Left renal cortex interstitium (tissue), 4 donors: ENCODE results near the gene IRF7. TPM values are rescaled to one million over a fixed set of nuclear protein-coding genes. Genes with fewer than 3 reads are reported as not detected.

Experiments
- DNase-seq, 4 donors: peaks; one replicate each; pipeline ENCODE4 v3.0.0-alpha.2; 2013; ENCODE audit warnings: low read depth in 4 of 4, low spot score in 2 of 4, missing footprints in 1 of 4
- polyA plus RNA-seq, 4 donors: library from polyadenylated mRNA; unstranded; fragments of 120-200 nt; gene quantifications; one replicate each; pipeline ENCODE4 v1.2.1, GENCODE V29; 2013; ENCODE audit not compliant: insufficient read length in 4 of 4

IRF7 gene
- polyA plus RNA-seq, 4 donors, result 5.4 to 15.4 (median 12.5) TPM

DNA sequence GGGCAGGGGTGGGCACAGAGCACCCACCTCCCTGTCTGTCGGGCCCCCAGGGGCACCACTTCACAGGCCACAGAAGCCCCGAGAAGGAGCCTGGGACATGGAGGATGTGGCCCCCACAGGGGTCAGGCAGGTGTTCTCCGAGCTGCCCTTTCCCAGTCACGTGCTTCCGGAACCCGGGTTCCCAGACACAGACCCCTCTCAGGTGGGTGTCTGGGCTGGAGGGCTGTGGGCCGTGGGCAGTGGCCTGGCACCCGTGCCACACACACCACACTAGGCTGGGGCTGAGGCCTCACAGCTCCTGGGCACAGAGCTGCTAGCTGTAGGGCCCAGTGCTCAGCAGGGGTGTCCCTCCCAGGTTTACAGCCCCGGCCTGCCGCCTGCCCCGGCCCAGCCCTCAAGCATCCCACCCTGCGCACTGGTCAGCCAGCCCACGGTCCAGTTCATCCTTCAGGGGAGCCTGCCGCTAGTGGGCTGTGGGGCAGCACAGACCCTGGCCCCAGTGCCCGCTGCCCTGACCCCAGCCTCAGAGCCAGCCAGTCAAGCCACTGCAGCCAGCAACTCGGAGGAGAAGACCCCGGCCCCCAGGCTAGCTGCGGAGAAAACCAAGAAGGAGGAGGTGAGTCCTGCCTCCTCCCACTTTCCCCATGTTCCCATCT lies 5.5 kb downstream of the IRF7 start:
- DNase-seq, result no peak

DNA sequence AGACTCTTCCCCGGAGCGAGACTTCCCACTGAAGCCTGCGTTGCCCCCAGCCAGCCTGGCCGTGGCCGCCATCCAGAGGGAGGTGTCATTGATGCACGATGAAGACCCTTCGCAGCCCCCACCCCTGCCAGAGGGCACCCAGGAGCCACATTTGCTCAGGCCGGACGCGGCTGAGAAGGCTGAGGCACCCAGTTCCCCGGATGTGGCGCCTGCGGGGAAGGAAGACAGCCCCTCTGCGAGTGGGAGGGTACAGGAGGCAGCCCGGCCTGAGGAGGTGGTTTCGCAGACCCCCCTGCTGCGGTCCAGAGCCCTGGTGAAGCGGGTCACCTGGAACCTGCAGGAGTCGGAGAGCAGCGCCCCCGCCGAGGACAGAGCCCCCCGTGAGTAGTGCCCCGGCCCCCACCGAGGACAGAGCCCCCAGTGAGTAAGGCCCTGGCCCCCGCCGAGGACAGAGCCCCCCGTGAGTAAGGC lies 6.4 kb downstream of the IRF7 start:
- no peak for DNase-seq

DNA sequence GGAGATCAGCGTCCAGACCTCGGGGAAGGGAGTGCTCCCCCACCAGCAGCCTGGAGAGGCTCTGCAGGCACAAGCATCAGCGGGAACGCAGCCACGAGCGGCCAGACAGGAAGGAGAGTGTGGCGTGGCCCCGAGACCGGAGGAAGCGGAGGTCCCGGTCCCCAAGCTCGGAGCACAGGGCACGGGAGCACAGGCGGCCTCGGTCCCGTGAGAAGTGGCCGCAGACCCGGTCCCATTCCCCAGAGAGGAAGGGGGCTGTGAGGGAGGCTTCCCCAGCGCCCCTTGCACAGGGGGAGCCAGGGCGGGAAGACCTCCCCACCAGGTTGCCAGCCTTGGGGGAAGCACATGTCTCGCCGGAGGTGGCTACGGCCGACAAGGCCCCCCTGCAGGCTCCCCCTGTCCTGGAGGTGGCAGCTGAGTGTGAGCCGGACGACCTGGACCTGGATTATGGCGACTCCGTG lies 6.9 kb downstream of the IRF7 start:
- no peak for DNase-seq

DNA sequence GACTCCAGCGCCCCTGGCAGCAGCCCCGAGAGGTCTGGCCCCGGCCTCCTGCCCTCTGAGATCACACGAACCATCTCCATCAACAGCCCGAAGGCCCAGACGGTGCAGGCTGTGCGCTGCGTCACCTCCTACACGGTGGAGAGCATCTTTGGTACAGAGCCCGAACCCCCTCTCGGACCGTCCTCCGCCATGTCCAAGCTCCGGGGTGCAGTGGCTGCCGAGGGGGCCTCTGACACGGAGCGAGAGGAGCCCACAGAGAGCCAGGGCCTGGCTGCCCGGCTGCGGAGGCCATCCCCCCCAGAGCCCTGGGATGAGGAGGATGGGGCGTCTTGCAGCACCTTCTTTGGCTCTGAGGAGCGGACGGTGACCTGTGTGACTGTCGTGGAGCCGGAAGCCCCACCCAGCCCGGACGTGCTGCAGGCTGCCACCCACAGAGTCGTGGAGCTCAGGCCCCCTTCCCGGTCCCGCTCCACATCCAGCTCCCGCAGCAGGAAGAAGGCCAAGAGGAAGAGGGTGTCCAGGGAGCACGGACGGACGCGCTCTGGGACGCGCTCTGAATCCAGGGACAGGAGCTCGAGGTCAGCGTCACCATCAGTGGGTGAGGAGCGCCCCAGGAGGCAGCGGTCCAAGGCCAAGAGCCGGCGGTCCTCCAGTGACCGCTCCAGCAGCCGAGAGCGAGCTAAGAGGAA lies 7.6 kb downstream of the IRF7 start:
- DNase-seq, result no peak

DNA sequence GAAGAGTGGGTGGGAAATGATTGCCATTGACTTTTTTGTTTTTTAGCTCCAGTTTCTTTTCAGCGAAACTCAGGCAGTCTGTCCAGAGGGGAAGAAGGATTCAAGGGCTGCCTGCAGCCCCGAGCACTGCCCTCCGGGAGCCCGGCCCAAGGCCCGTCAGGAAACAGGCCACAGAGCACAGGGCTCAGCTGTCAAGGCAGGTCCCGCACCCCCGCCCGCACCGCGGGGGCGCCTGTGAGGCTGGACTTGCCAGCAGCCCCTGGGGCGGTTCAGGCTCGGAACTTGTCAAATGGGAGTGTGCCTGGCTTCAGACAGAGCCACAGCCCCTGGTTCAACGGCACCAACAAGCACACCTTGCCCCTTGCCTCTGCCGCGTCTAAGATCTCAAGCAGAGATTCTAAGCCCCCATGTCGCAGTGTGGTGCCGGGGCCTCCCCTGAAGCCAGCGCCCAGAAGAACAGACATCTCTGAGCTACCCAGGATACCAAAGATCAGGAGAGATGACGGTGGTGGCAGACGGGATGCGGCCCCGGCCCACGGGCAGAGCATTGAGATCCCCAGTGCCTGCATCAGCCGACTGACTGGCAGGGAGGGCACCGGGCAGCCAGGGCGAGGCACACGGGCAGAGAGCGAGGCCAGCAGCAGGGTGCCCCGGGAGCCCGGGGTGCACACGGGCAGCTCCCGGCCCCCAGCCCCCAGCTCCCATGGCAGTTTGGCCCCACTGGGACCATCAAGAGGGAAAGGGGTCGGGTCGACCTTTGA lies 8.6 kb downstream of the IRF7 start:
- DNase-seq, result no peak

DNA sequence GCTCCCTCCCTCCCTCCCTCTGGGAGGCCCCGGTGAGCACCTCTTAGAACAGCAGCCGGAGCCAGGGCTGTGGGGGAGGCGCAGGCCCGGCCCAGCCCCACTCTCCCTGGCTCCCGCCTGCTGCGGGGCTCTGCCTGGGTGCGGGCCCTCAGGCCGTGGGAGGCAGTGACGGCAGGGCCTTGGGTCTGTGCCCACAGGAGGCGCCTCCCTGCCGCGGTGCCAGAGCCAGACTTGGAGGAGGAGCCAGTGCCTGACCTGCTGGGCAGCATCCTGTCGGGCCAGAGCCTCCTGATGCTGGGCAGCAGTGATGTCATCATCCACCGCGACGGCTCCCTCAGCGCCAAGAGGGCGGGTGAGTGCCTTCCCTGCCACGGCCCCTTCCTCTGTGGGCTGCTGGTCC lies 9.5 kb downstream of the IRF7 start:
- DNase-seq, result no peak

DNA sequence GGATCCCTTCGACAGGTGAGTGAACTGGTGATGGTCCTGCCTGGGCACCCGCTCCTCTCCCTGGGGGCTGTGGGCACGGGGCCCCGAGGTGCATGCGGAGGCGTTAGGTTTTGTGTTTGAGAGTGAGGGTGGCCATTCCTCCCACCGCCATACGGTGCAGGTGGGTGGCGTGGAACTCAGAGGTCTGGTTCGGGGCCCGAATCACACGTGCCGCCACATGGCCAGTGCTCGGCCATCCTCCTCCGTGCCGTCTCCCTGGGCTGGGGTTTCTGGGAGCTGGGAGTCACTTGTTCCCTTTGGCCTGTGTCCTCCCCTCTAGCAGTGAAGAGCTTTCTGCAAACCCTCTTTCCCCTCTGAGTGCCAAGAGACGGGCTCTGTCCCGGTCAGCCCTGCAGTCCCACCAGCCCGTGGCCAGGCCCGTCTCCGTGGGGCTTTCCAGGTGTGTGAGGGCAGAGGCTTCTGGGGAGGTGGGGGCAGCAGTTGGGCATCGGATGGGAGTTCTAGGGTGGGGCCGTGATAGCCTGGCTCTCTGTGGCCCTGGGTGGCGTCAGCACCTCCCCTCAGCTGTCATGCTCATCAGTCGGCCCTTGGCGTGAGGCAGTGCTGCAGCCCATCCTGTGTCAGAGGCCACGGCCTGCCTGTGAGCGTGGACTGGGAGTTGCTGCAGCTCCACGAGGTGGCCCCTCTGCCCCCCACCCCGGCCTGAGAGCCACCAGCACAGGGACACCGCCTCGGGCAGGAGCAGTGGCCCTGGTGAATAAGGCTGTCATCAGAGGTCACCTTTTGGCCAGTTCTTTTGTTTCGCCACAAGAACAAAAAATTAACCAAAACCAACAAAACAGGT lies 10.2 kb downstream of the IRF7 start:
- DNase-seq, result no peak

DNA sequence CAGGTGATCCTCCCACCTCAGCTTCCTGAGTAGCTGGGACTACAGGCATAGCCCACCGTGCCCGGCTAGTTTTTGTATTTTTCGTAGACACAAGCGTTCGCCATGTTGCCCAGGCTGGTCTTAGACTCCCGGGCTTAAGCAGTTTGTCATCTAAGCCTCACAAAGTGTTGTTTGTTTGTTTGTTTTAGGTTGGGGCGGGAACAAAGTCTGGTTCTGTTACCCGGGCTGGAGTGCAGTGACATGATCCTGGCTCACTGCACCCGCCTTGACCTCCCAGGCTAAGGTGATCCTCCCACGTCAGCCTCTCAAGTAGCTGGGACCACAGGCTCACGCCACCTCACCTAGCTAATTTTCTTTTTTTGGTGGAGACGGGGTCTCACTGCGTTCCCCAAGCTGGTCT lies 12.6 kb downstream of the IRF7 start:
- DNase-seq, result no peak

DNA sequence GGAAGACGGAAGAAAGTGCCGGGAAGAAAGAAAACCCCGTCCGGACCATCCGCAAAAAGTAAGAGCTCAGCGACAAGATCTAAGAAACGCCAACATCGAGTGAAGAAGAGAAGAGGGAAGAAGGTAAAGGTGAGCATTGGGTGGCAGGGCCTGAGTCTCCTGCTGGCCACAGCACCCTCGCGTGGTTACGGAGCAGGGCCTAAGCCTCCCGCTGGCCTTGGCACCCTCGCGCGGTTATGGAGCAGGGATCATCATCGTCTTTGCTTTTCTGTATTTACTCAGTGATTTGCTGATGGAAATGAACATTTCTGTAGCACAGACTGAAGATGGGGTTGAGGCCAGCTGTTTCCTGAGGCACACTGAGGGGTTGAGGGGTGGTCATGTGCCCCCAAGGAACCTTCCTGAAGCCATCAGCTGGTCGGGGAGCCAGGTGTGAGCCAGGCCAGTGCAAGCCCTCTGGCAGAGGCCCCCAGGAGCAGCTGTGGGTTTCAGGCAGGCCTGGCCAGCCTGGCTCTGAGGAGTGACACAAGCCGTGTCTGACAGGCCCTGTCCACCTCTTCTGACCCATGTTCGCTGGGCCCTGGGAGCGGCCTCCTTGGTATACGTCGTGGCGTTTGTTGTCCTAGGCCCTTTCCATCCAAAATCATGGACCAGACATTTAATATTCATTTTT lies 14.0 kb downstream of the IRF7 start:
- no peak for DNase-seq

DNA sequence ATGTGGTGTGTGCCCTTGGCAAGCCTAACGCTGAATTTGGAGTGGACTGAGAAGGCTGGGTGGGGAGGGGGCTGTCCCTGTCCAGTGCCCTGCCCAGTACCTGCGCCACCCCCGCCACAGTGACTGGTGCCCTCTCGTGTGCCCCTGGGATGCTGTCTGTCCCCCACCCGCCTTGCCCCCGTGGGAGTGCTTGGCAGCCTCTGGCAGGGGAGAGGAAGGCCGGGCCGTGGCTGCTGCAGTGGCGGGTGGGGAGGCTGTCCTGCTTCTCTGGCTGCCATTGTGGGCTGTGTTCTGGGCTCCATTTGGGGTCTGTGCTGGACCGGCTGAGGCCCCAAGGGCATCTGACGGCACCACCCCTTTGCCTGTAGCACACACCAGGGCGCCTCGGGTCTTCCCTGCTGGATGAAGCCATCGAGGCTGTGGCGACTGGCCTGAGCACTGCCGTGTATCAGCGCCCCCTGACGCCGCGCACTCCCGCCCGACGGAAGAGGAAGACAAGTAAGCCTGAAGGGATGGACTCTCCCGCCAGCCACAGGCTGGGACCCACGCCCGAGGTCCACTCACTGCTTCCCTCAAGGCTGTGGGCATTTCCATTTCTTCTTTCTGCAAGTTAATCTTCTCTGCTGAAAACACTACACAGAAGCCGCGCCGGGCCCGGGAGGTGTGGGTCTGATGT lies 17.6 kb downstream of the IRF7 start:
- DNase-seq, result no peak

DNA sequence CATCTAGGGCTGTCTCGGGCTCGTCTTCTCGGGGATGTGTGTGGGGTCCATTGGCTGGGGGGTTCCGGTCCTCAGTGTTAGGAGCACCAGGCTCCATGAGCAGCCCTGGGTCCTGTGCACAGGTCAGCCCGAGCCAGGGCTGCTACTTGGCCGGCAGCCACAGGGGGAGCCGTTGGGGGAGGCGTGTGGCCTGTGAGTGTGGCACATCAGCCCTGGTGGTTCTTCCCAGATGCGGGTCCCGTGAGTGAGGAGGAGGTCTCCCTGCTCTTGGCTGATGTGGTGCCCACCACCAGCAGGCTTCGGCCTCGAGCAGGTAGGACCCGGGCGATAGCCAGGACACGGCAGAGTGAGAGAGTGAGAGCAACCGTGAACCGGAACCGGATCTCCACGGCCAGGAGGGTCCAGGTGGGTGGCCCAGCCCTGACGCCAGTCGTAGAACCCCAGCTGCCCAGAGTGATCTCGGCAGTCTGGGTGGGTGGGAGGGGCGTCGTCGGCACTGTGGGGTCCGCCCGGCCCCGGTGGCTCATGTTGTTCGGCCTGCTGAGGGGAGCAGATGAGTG lies 18.5 kb downstream of the IRF7 start:
- DNase-seq, result no peak

DNA sequence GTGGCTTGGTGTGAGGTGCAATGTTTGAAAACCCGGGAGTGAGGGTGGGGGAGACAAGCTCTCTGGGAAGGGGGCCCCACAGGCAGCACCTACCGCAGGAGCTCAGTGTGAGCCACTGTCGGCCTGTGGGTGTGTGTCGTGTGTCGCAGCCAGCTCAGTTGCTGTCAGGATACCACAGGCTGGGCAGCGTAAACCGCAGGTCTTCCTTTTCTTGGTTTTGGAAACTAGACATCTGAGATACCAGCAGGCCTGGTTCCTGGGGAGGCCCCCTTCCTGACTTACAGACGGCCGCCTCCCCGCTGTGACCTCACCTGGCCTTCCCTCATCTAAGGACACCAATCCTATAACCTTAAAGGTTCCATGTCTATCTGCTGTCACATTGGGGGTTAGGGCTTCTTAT lies 19.4 kb downstream of the IRF7 start:
- DNase-seq, result no peak

DNA sequence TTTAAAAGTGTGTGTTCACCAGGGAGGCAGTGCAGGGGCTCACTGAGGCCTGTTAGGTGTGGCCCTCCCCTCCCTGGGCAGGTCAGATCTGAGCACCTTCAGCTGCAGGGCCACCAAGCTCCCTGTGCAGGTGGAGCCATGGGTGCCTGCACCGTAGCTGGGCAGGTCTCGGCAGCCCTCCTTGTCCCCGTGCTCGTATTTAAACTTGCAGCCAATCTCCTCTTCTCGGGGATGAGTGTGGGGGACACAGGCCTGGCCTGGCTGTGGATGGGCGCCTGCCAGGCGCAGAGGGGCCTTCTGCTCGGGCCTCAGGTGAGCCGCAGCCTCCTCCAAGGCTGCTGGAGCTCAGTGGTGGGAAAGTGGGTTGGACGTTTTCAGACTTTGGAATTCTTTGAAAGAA lies 20.4 kb downstream of the IRF7 start:
- no peak for DNase-seq

DNA sequence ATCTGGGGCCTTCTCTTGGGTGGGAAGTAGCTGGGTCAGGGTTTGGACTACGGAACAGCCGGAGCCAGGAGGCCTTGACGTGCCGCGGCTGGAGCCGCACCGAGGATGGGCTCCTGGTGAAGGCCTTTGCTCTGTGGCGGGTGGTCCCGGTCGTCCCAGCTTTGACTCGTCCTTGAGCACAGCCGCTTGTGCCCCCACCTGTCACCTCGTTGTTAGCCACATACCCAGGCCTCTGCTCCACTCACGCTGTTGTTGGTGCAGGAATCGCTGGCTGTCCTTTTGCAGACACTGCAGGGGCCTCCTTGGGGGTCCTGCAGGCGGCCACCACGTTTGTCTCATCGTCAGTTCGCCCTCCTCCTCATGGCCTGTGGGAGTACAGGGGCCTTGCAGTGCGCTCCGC lies 22.4 kb downstream of the IRF7 start:
- DNase-seq, result no peak

DNA sequence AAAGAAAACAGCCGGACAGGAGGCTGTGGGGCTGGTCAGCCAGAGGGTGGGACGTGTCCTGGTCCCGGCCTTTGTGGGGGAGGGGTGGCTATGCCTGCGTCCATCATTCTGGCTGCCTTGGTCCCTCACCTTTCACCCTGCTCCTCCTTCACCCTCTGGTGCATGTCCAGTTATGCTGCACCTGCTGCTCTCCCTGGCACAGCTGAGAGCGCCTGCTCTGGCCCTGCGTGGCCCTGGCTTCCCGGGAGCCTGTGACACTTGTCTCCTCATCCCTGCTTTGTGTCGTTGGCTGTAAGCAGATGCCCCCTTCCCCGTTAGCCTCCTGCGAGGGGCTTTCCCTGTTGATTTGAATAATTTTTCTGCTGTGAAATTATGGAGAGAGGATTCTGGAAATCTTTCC lies 22.8 kb downstream of the IRF7 start:
- no peak for DNase-seq

DNA sequence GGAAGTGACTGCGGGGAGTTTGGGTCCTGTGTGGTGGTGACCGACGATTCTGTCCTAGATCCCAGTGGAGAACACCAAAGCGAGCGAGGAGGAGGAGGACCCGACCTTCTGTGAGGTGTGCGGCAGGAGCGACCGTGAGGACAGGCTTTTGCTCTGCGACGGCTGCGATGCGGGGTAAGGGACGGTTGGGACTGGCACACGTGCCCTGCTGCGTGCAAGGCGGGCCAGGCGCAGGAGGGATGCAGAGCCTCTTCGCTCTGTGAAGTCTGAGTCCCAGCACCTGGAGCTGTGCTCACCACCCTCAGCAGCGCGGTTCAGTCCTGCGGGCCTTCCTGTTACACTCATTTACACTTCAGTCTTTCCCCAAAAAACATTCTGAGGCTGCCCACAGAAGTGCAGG lies 23.2 kb downstream of the IRF7 start:
- no peak for DNase-seq

DNA sequence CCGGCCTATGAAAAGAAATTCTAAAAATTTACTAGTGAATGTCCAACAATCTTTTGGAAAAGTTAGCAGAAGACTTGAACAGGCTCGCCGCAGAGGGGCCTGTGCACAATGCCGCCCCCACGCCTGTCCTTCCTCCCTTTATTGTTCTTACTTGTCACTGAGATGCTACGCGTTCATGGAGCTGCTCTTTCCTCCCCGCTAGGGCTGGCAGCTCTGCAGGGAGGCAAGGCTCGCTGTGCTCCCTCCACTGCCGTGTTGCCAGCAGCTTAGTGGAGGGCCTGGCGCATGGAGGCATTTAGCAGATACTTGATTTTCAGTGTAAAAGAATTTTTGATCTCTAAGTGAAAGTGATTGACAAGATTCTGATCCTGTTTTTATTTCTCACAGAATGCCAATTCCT lies 24.8 kb downstream of the IRF7 start:
- DNase-seq, result no peak

DNA sequence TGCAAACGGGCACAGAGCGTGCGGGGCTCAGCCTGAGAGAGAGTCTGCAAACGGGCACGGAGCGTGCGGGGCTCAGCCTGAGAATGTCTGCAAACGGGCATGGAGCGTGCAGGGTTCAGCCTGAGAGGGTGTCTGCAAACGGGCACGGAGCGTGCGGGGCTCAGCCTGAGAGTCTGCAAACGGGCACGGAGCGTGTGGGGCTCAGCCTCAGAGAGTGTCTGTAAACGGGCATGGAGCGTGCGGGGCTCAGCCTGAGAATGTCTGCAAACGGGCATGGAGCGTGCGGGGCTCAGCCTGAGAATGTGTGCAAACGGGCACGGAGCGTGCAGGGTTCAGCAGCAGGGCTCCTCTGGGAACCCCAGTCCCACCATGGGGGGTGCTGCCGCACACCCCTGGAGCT lies 26.0 kb downstream of the IRF7 start:
- no peak for DNase-seq

DNA sequence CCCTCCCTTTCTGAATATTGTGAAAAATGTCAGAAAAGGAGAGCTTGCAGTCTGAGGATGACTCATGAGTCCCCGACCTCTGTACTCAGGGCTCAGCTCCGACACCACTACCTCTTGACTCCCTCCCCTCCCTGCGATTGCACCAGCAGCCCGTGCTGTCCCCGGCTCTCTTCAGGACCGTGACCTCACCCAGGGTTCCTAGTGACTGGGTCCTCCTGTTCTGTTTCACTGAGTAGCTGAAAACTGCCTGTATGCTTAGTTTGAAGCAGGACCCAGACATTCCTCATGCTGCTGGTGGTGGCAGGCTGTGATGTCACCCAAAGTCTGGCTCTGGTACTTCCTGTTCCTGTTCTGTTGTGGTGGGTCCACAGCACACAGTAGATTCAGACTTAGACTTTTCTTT lies 27.8 kb downstream of the IRF7 start:
- no peak for DNase-seq
